DND-41 (cell line): ENCODE data around the gene TAF1A.

Source experiments
- EZH2 ChIP-seq: IDR thresholded peaks from 3 replicates; pipeline ENCODE4 v1.6.1; 2012; ENCODE audit warnings: borderline replicate concordance, low read depth, mild to moderate bottlenecking, moderate library complexity, low read length, inconsistent platforms; ENCODE audit not compliant: severe bottlenecking
- TF ChIP-seq, protein P1 (sequence below): IDR thresholded peaks from 2 replicates; pipeline ENCODE4 v1.5.1; 2012; ENCODE audit warnings: borderline replicate concordance, low read length, moderate library complexity, mild to moderate bottlenecking; ENCODE audit not compliant: poor library complexity, severe bottlenecking; ENCODE audit errors: extremely low read depth

DNA sequence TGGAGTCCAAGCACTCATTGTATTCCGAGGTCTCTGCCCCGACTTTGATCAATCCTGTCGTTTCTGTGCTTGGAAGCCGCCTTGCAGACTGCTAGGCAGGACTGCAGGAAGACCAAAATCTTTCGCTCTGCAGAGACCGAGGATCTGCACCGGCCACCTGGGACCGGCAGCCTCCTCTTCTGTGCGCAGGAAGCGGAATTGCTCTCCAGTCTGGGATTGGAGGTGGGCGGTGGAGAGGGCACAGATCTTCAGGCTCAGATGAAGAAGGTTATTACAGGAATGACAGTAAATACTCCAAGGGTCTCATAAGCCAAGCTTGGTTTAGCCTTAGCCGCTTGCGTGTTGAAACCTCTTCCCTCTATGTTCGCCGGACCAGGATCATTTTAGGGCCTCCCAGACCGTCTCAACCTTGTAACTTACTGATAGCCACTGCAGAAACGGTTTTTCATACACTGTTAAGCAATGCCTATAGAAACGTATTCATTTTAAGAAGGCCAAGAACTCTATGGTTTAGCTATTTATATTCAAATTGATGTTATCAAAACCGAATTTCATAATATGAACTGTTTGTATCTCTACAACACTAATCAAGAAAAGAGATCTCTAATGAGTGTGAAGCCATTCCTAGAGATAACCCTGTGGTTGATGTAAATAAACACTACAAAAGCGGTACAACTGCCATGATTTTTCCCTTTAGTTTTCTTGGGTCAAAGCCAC lies 29.3 kb upstream of the TAF1A start:
- TF ChIP-seq, protein P1, sequence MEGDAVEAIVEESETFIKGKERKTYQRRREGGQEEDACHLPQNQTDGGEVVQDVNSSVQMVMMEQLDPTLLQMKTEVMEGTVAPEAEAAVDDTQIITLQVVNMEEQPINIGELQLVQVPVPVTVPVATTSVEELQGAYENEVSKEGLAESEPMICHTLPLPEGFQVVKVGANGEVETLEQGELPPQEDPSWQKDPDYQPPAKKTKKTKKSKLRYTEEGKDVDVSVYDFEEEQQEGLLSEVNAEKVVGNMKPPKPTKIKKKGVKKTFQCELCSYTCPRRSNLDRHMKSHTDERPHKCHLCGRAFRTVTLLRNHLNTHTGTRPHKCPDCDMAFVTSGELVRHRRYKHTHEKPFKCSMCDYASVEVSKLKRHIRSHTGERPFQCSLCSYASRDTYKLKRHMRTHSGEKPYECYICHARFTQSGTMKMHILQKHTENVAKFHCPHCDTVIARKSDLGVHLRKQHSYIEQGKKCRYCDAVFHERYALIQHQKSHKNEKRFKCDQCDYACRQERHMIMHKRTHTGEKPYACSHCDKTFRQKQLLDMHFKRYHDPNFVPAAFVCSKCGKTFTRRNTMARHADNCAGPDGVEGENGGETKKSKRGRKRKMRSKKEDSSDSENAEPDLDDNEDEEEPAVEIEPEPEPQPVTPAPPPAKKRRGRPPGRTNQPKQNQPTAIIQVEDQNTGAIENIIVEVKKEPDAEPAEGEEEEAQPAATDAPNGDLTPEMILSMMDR: no peak
- no peak for TF ChIP-seq EZH2
